Adrenal gland (tissue), 5 donors: ENCODE results near the gene CYRIA.

Experiments used
- POLR2A ChIP-seq, 2 donors: fragments of 450-650 bp; IDR thresholded peaks; one replicate each; pipeline ENCODE4 v1.6.1; 2017; ENCODE audit warnings: antibody characterized with exemption in 2 of 2, mild to moderate bottlenecking in 2 of 2, moderate library complexity in 1 of 2
- TF ChIP-seq, protein P1 (sequence below), 6 experiments: fragments of 450-650 bp in 4 of 6; fragments of 200-600 bp in 2 of 6; sonication (generic) in 1 of 6; IDR thresholded peaks; 1 replicate in 5 of 6; 2 replicates in 1 of 6; pipeline versions ENCODE4 v1.5.1 to v1.8.0; 2016 to 2021; ENCODE audit warnings: antibody characterized with exemption in 6 of 6, mild to moderate bottlenecking in 2 of 6, moderate library complexity in 1 of 6
- donor health status: DM: no; HTN: no; CAD: no.

DNA sequence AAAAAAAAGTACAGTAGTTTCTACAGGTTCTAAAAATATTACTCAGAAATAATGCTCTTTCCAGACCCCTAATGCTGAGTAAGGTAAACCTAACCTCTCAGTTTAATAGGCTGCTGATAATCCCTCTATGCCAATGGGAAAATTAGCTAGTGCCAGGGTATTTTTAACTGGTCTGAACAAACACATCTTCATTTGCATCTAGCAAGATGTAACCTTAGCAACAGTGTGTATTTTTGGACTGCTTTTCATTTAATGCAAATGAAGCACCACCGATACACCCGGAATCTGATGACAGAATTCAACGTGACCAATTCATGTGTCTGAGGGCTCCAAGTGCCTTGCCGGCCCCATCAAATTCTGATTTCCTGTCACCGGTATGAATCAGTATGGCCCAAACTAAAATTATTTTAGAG, 47.4 kb upstream of the CYRIA start:
- TF ChIP-seq, protein P1, sequence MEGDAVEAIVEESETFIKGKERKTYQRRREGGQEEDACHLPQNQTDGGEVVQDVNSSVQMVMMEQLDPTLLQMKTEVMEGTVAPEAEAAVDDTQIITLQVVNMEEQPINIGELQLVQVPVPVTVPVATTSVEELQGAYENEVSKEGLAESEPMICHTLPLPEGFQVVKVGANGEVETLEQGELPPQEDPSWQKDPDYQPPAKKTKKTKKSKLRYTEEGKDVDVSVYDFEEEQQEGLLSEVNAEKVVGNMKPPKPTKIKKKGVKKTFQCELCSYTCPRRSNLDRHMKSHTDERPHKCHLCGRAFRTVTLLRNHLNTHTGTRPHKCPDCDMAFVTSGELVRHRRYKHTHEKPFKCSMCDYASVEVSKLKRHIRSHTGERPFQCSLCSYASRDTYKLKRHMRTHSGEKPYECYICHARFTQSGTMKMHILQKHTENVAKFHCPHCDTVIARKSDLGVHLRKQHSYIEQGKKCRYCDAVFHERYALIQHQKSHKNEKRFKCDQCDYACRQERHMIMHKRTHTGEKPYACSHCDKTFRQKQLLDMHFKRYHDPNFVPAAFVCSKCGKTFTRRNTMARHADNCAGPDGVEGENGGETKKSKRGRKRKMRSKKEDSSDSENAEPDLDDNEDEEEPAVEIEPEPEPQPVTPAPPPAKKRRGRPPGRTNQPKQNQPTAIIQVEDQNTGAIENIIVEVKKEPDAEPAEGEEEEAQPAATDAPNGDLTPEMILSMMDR (IDR thresholded peaks at IDR 0.05): no peak
- no peak for TF ChIP-seq POLR2A (IDR thresholded peaks at IDR 0.05)
